Esophagus squamous epithelium (tissue), 4 donors: Measurements from ENCODE around the gene SERHL2.

ENCODE experiments used
- CTCF ChIP-seq, 6 experiments: fragments of 450-650 bp in 4 of 6; fragments of 200-600 bp in 2 of 6; sonication (generic) in 2 of 6; IDR thresholded peaks; one replicate each; pipeline ENCODE4 v1.5.1; 2016 to 2019; ENCODE audit warnings: antibody characterized with exemption in 6 of 6, mild to moderate bottlenecking in 4 of 6, moderate library complexity in 4 of 6
- POLR2A ChIP-seq, 4 donors: fragments of 450-650 bp; IDR thresholded peaks; one replicate each; pipeline ENCODE4 v1.6.1; 2017; ENCODE audit warnings: antibody characterized with exemption in 4 of 4, mild to moderate bottlenecking in 4 of 4, moderate library complexity in 3 of 4

- TF ChIP-seq CTCF (IDR thresholded peaks at IDR 0.05): peak in 4 of 6 experiments; percentile 23 to 56 (median 30)
- no peak for TF ChIP-seq POLR2A (IDR thresholded peaks at IDR 0.05)
Observed at GRCh38 chr22:42560781-42561180, 7.0 kb downstream of the SERHL2 start.
